Body of pancreas (tissue), 4 donors: ENCODE results near the gene C3orf18. TPM values are rescaled to one million over a fixed set of nuclear protein-coding genes. Genes with fewer than 3 reads are reported as not detected.

Experiments
- ATAC-seq: fragments of 150-250 bp; one replicate; pipeline ENCODE4 v1.9.1; 2016
- DNase-seq, 4 donors: peaks; one replicate each; pipeline ENCODE4 v3.0.0-alpha.2; 2019
- H3K27ac ChIP-seq, 4 donors: fragments of 200-600 bp; sonication (generic); 1 replicate in 3 of 4; 2 replicates in 1 of 4; pipeline versions ENCODE4 v1.5.1 to v1.6.1; 2016 to 2019; ENCODE audit warnings: mild to moderate bottlenecking in 1 of 4, mixed read lengths in 1 of 4, moderate library complexity in 1 of 4
- H3K27me3 ChIP-seq, 2 donors: fragments of 200-600 bp; sonication (generic); one replicate each; pipeline ENCODE4 v1.6.0; 2016; ENCODE audit warnings: mild to moderate bottlenecking in 1 of 2
- H3K36me3 ChIP-seq, 2 donors: fragments of 200-600 bp; sonication (generic); replicated peaks in 1 of 2; 2 replicates each; pipeline ENCODE4 v1.5.1; 2016; ENCODE audit warnings: low read depth in 2 of 2; ENCODE audit not compliant: insufficient read depth in 1 of 2
- H3K4me1 ChIP-seq: fragments of 200-600 bp; sonication (generic); one replicate; pipeline ENCODE4 v1.6.0; 2016
- H3K4me3 ChIP-seq, 2 donors: fragments of 200-600 bp; sonication (generic); 1 replicate in 1 of 2; 2 replicates in 1 of 2; pipeline ENCODE4 v1.5.1; 2016 to 2019
- H3K9me3 ChIP-seq, 3 donors: fragments of 200-600 bp; sonication (generic); 1 replicate in 2 of 3; 2 replicates in 1 of 3; pipeline ENCODE4 v1.5.1; 2016
- CTCF ChIP-seq, 7 experiments: fragments of 450-650 bp in 4 of 7; fragments of 200-600 bp in 3 of 7; sonication (generic) in 3 of 7; IDR thresholded peaks; one replicate each; pipeline ENCODE4 v1.5.1; 2016 to 2019; ENCODE audit warnings: antibody characterized with exemption in 7 of 7
- POLR2A ChIP-seq, 3 donors: fragments of 450-650 bp; IDR thresholded peaks; one replicate each; pipeline ENCODE4 v1.6.1; 2016; ENCODE audit warnings: antibody characterized with exemption in 3 of 3, mild to moderate bottlenecking in 2 of 3
- WGBS, 2 donors: methylation state at CpG; one replicate each; pipeline ENCODE4 v1.1.5; 2017; 5-methylcytosine and 5-hydroxymethylcytosine counted together
- intact Hi-C: fragments of 100-400 bp; cut with DNase I; formaldehyde crosslinking; loops from one replicate; pipeline ENCODE4 v1.15.1; 2023
- total RNA-seq, 2 donors: library from RNA; depleted of rRNA; stranded (reverse); fragments of >200 nt; gene quantifications; one replicate each; pipeline ENCODE4 v1.1.0, GENCODE V29; 2016

C3orf18 gene
- total RNA-seq: 10 to 100 TPM in 1 of 2 donors, 1 to 10 TPM in 1; 6.3 to 11.4 TPM

- peak; percentile 68 for ATAC-seq
- DNase-seq: peak; percentile 88 to 92 (median 90)
- Histone ChIP-seq H3K27ac (peak within 1 kb of the TSS in 3 of 4 donors; percentile 69 to 86 (median 85)), H3K36me3 (no peaks in the 10 kb centered on the region), H3K4me1 (peaks cover 37% of the 10 kb centered on the region), H3K27me3 (no peaks in the 10 kb centered on the region), H3K9me3 (no peaks in the 10 kb centered on the region), H3K4me3 (peak within 1 kb of the TSS; percentile 23 to 26)
- TF ChIP-seq CTCF (IDR thresholded peaks at IDR 0.05): no peak
- peak in 2 of 3 donors; percentile 28 to 39 for TF ChIP-seq POLR2A (IDR thresholded peaks at IDR 0.05)
- WGBS, 2 donors: 2 to 3% methylated on average over 7 to 50 of the region's 53 CpGs
- intact Hi-C loops: no loop called here
Observed at GRCh38 chr3:50567386-50568167, at the start of gene C3orf18. Gene C3orf18 (minus strand): TSS chr3:50567747. CDS start chr3:50565699, 2,048 bp downstream.

DNA sequence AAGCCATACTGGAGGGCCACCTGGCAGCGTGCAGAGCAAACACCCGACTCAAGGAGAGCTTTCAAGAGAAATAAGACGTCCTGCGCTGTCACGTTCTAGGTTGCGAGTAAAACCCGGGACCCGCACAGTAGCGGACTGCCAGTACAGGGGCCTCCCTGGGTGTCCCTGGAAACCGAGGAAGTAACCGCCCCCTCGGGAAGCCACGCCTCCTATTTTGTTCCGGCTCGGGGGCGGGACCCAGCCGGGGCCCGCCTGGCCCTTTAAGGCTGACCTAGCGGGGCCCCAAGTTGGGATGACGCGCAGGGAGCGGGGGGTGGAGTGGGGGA, 49.2 kb upstream of the C3orf18 start:
- intact Hi-C loops: no loop called here
- no peaks in the 10 kb centered on the region for H3K27me3 ChIP-seq
- TF ChIP-seq POLR2A (IDR thresholded peaks at IDR 0.05) (peak in 1 of 3 donors; percentile 41), CTCF (IDR thresholded peaks at IDR 0.05) (no peak)
- H3K4me3 ChIP-seq: peak overlapping the region in 1 of 2 donors; percentile 10
- H3K4me1 ChIP-seq: peaks cover 56% of the 10 kb centered on the region
- H3K9me3 ChIP-seq: no peaks in the 10 kb centered on the region
- peak; percentile 74 for ATAC-seq
- no peaks in the 10 kb centered on the region for H3K36me3 ChIP-seq
- peak overlapping the region; percentile 87 to 96 (median 94) for H3K27ac ChIP-seq
- peak; percentile 94 to 95 (median 94) for DNase-seq
- WGBS, 2 donors: 0 to 1% methylated on average over 8 to 21 of the region's 22 CpGs

DNA sequence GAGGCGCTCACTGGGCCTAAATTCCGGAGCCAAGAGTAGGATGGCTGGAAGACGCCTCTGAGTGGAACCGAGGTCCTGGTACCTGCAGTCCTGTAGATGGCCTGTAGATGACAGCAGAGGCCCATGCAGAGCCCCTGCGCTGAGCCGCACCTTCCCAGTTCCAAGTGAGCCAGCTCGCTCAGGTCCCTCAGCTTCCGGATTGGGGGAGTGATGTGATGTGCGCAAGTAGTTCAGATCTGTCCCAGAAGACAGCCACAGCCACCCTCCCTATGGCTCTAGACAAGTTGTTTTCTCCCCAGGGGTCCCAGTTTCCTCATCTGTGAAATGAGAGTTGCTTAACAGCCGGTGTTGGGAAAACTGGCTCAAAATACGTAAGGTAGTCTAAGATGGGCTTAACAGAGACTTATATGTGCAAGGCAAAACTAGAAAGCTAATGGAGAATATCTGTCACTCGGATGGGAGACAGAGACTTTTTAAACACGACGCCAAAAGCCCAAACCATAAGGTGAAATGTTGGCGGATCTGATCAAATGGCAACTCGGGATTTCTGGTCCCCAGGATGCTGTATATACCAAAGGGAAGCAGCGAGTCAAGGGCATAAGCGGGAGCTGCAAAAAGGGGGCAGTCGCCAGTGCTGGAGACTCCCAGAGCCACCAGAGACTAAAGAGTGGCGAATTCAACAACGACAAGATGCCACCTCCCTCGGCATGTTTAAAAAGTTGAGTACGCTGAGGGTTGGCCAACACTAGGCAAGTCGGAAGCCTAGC, 48.6 kb upstream of the C3orf18 start:
- Histone ChIP-seq H3K4me1 (peaks cover 58% of the 10 kb centered on the region), H3K27me3 (no peaks in the 10 kb centered on the region), H3K9me3 (no peaks in the 10 kb centered on the region), H3K36me3 (no peaks in the 10 kb centered on the region), H3K27ac (peak overlapping the region; percentile 52 to 96 (median 94)), H3K4me3 (peak overlapping the region in 1 of 2 donors; percentile 10)
- ATAC-seq: peak; percentile 64
- TF ChIP-seq POLR2A (IDR thresholded peaks at IDR 0.05): no peak
- peak; percentile 98 to 100 (median 99) for TF ChIP-seq CTCF (IDR thresholded peaks at IDR 0.05)
- WGBS, 2 donors: 0 to 1% methylated on average over 22 to 24 of the region's 24 CpGs
- intact Hi-C loops: no loop called here
- peak; percentile 90 to 93 (median 92) for DNase-seq

GRCh38 chr3:50615190-50615589, 47.6 kb upstream of the C3orf18 start:
- ATAC-seq: no peak
- no peak for DNase-seq
- peaks cover 64% of the 10 kb centered on the region for H3K4me1 ChIP-seq
- no peak overlapping the region for H3K4me3 ChIP-seq
- no peak overlapping the region for H3K27ac ChIP-seq
- TF ChIP-seq POLR2A (IDR thresholded peaks at IDR 0.05): no peak
- TF ChIP-seq CTCF (IDR thresholded peaks at IDR 0.05): no peak
- intact Hi-C loops: loop anchor here (2.0 kb wide), 1 partner anchor 42 kb away; no protein-coding TSS in a partner anchor
- 45 to 61% methylated on average over 1 of the region's 1 CpG for WGBS, 2 donors
- no peaks in the 10 kb centered on the region for H3K36me3 ChIP-seq
- H3K9me3 ChIP-seq: no peaks in the 10 kb centered on the region
- H3K27me3 ChIP-seq: no peaks in the 10 kb centered on the region
